GM21786 (cell line): Measurements from ENCODE around the gene CCDC61.

Experiments
- ATAC-seq: cut with Tn5 transposase; IDR thresholded peaks from one replicate; pipeline ENCODE4 v1.9.1; 2021; ENCODE audit not compliant: unreplicated experiment

CCDC61 gene, protein sequence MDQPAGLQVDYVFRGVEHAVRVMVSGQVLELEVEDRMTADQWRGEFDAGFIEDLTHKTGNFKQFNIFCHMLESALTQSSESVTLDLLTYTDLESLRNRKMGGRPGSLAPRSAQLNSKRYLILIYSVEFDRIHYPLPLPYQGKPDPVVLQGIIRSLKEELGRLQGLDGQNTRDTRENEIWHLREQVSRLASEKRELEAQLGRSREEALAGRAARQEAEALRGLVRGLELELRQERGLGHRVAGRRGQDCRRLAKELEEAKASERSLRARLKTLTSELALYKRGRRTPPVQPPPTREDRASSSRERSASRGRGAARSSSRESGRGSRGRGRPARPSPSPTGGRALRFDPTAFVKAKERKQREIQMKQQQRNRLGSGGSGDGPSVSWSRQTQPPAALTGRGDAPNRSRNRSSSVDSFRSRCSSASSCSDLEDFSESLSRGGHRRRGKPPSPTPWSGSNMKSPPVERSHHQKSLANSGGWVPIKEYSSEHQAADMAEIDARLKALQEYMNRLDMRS

DNA sequence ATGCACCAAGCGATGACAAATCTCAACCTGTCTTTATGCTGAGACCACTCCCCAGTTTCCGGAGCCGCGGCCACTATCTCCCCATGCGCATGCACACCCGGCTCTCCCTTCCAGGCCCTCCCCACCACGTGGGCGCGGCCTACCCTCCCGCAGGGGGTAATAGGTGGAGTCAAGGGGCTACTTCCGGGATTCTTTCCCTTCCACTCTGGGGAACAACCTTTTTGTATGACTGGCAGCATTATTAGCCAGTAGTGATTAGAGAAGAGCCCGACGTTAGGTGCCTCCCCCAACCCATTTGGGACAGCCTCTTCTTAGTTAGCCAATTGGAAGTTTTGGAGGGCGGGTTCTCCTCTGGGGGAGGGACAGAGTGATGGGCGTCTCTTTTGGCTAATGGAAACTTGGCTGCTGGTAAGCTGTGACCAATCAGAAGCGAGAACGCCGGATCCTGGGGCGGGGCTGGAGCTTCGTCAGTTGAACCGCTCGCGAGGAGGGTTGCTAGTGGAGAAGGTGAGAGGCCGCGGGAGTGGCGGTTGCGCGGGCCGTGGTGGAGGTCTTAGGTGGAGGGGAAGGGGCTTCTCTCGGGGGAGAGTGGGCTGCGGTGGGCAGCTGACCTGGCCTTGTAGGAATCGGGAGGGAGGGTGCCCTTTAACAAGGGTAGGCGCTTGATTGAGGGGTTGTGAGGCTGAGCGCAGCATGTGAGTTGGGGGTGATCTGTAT lies at the start of gene CCDC61:
CCDC61 (plus strand) TSS at position 470 of the 717 bp plus-strand sequence. CDS start 7,552 bp downstream, outside the sequence.
- ATAC-seq: peak; percentile 96

DNA sequence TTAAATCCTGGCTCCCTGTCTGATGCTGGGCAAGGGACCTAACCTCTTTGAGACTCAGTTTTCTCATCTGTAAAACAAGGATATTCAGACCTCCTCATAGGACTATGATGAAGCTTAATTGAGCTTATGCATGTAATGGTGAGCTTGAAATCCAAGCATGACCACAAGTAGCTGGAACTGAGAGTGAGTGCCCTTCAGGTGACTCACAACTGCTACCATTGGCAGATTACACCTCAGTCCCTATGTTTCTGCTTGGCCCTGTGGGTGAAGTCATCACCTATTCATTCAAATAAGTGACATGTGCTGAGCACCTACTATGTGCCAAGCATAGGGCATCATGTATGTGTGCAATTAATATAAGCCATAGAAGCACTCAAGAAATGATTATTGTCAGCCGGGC lies 47.3 kb upstream of the CCDC61 start:
- ATAC-seq: no peak

DNA sequence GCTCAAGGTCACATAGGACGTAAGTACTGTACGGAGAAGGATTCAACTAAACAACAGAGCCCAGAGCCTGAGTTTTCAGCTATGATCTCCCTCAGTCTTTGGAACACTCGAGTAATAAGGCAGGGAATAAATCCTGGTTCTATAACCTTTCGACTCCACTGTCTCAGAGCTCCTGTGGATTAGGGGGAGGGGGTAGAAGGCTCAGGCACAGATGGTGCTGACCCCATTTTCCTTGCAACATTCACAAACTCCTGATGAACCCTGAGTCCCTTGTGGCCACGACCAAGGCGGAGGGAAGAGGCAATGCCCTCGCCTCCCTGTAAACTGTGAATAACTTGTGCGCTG lies 43.0 kb upstream of the CCDC61 start:
- no peak for ATAC-seq

DNA sequence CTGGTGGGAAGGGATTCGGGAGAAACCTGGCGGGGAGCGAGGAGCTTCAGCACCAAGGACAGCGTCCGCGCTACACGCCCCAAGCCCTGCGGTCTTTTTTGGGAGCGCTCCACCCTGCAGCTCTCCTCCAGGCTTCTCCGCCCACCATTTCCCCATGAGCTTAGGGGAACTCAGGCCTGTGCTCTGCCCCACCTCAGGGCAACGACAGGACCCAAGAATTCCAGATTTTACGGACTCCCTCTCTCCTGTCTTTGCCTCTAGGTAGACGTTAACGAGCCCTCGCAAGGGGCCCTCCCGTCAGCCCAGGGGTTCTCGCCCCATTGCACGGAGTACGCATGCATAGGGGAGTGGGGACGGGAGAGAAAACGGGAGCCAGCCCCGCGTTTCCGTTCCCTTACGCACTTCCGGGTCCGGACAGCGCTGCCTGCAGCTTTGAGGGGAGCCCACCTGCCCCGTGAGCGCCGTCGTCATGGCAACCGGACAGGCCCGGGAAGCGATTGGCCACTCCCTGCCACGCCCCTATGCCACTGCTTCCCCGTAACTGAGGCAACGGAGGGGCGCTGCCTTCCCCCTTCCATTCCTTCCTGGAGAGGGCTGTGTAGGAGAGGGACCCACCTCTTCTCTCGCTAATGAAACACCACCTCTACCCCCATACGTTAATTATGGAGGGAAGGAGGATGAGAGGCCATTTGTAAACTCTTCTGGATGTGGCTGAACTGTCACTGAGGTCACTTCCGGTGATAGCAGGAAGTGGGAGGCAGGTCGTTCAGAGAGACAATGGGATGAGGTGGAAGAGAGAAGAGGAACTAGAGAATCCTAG lies 42.4 kb upstream of the CCDC61 start:
- ATAC-seq: no peak

DNA sequence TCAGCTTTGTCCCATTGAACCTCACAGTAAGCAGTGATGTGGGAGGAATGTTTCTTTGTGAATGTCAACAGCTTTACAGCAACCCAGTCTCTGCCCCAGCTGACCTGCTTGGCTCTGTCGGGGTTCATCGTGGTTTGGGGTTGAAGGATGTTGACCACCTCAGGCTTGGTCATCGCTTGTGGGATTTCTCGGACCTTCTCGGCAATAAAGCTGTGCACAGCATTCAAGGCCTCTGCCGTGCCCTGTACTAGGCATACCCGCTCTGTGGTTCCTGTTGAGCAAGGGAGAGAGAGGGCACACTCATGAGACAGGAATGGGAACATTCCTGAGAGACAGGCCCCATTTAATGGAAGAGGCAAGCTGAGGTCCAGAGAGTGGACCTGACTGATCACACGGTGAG lies 41.6 kb upstream of the CCDC61 start:
- ATAC-seq: no peak

DNA sequence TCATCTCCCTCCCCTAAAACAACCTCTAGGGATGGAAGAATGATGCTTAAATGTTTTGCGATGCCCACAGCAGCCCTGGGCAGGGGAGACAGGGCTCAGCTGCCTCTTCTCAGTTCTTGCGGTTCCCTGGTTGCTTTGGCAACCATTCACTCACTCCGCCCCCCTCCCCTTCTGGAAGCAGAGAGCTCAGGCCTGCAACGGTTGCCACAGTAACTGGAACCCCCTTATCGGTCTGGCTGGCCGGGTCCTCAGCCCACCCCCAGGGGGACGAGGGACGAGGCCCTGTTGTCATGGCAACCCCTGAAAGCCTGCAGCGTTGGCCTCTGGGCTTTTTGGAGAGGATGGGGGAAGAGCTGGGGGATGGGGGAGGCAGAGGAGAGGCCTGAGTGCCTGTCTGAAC lies 41.1 kb upstream of the CCDC61 start:
- ATAC-seq: no peak

DNA sequence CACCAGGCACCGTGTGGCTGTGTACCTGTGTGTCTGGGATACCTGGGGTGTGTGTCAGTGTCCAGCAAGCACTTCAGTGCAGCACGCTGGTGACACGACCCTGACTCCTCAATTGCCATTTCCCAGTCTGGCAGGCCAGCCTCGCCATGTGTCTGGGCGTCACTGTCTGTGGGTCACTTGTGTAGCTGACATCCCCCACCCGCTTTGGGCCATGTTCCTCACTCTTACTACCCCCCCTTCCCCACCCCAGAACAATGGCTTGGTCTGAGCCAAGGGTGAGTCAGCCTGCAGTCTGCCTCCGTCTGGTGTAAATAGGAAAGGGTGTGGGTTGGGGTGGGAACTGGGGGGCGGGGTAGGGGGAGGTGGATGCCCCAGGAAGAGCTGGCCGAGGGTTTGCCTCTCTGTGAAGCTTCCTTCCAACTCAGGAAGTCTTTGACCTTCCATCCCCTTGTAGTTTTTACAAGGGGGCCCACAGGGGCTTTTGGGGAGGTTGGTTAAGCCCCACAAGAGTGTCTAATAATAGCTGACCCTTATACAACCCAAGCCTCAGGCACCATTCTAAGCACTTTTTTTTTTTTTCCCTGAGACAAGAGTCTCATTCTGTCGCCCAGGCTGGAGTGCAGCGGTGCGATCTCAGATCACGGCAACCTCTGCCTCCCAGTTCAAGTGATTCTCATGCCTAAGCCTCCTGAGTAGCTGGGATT lies 39.2 kb upstream of the CCDC61 start:
- no peak for ATAC-seq

DNA sequence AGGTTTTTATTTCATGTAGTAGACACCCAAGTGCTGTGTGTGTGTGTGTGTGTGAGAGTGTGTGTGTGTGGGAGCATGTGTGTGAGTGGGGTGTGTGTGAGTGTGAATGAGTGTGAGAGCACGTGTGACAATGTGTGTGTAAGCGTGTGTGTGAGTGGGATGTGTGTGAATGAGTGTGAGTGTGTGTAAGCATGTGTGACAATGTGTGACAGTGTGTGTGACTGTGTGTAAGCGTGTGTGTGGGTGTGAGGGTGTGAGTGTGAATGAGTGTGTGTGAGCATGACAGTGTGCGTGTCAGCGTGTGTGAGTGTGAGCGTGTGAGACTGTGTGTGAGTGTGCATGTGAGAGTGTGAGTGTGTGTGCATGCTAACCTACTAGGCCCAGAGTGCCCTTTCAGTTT lies 36.9 kb upstream of the CCDC61 start:
- no peak for ATAC-seq

DNA sequence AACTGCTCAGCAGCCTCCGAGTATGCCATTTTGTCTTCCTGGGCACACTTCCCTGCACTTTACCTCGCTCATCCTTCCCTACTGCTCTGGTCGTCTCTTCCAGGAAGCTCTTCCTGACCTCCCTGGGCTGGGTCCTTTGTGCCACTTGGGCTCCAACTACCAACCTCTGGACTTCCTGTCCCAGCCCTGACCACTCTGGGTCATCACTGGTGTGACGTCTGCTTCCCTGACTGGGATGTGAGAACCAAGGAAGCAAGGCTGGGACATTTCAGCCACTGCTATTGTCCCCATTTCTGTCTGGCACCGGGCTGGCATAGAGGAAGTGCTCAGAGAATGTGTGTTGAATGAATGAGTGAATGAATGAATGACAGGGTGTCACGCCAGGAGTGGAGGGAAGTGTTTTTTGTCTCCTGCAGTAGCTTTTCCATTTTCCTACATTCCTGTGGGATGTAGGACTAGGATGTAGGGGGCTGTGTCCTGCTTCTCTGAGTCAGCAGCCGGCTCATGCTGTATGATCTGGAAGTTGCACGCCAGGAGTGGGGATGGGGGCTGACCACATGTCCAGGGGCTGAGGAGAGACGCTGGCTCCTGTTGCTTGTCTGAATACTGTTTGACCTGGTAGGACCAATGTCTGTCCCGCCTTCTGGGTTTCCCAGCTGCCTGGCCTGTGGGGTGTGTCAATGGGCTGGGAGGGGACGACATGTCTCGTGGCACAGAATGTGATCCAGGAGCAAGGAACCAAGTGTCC lies 36.3 kb upstream of the CCDC61 start:
- ATAC-seq: no peak

DNA sequence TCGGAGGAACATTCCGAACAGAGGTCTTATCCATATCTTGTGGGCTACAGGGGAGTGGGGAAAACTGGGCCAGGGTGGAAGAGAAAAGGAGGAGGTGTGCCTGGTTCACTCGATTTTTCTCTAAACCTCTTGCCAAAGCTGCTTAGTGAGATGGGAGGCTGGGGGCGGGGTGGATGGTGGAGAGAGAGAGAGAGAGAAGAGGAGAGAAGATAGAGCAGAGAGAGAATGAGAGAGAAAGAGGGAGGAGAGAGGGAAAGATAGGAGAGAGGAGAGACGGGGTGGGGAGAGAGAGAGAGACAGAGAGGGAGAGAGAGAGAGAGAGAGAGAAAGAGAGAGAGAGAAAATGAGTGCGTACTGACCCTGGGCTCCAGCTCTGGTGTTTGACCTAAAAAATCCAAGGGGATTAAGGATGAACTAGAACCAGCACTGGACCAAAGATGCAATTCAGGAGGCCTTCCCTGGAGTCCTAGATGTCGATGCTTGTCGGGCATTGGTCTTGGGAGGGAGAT lies 35.7 kb upstream of the CCDC61 start:
- ATAC-seq: no peak

DNA sequence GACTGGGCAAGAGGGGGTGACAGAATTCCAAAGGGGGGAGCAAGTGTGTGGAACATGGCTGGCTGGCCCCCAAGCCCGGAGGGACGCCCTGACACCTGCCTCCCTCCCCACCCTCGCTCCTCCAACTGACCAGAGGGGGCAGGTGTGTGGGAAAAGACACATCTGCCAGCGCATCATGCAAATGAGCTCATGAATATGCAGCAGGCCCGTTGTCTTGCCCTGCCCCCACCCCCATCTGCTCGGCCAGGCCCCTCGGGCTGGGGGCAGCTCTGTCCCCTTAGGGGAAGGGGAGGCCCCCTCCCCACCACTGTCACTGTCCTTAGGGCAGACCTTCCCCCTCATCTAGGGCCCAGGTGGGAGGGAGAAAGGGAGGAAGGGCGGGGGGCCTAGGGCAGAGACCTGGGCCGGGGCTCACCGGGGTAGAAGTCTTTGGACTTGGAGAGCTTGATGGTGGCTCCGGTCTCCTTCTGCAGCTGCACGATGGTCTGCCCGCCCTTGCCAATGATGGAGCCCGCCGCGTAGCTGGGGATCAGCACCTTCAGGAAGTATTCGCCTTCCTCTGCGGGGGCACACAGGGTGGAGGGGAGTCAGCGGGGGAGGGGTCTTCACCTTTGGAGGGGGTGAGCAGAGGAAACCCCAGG lies 34.6 kb upstream of the CCDC61 start:
- ATAC-seq: no peak

DNA sequence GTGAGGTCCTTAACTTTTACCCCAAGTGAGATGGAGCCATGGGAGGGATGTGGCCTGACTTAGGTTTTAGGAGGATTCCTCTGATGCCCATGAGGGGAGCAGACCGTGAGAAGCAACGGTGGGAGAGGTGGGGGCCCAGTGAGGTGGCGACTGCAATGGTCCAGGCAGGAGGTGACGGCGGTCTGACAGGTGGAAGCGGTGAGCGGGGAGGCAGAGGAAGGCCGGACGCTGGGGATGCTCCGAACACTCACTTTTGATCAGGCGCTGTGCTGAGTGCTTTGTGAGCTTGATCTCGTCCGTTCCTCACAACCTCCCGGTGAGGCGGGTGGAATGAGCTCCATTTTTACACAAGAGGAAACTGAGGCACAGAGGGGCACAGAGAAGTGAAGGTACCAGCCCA lies 33.2 kb upstream of the CCDC61 start:
- no peak for ATAC-seq

DNA sequence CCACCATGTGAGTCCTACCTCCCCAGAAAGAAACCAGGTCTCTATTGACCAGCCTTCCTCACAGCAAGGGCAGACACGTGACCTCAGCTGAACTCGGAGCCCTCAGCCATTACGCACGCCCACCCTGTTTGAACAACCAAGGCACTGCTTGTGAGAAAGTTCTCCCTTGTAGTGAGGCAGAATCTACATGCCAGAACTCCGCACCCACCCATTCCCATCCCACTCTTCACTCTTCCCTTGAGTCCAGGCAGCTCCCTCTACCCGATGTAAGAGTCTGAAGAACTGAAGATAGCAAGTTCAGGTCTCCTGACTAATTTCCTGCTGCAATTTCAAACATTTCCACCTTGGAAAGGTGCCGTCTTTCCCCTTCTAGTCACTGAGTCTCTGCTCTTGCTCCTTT lies 28.0 kb upstream of the CCDC61 start:
- ATAC-seq: no peak

DNA sequence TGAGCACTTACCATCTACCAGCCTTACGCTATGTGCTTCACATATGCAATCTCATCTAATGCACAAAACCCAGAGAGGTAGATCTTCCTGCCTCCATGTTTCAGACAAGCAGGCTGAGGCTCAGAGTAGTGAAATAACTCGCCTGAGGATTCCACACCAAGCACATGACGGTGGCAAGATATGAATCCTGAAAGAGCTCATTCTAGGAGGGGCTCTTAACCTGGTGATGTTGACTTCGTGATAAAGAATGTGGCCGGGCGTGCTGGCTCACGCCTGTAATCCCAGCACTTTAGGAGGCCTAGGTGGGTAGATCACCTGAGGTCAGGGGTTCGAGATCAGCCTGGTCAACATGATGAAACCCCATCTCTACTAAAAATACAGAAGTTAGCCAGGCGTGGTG lies 26.6 kb upstream of the CCDC61 start:
- ATAC-seq: no peak

DNA sequence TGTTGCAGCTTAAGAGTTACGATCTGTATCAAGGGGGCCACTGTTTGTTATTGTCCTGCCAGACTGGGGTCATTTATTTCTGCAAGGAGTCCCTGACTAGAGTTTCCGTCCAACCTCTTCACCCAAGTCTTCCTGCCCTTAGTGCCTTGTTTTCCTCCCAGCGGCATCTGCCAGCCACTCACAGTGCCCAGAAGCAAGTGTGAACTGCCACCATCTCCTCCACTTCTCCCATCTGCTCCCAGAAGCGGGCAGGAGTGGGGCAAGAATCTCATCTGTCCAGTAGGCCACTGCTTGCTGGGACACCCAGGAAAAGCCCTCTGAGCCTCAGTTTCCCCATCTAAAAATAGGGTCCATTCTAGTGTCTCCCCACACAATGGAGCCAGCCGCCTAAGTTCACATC lies 25.6 kb upstream of the CCDC61 start:
- no peak for ATAC-seq

DNA sequence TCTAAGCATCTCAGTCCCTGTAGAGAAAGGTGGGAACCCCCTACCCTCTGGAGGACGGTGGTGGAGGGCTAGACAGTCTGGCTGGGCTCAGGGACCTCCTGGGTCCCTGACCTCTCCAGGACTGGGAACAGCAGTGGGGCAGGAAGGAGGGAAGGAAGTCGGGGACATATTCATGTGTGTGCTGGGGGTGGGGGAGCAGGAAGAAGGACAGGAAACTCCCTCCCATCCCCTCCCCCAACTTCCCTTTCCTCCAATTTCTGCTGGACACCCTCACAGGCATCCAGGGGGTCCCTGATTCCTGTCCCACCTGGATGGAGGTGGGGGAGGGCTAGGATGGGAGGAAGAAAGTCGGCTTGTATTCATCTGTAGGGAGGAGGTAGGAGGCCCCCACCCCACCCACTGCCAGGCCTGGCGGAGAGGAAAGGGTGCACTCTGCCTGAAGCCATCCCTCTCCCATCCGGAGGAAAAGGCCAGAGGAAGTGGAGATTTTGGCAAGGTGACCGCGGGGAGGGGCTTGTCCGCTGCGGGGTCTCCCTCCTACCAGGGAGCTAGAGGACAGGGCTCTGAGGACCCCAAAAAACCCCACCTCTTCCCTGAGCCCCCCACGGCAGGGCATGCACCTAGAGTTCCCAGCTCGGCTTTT lies 23.9 kb upstream of the CCDC61 start:
- no peak for ATAC-seq

DNA sequence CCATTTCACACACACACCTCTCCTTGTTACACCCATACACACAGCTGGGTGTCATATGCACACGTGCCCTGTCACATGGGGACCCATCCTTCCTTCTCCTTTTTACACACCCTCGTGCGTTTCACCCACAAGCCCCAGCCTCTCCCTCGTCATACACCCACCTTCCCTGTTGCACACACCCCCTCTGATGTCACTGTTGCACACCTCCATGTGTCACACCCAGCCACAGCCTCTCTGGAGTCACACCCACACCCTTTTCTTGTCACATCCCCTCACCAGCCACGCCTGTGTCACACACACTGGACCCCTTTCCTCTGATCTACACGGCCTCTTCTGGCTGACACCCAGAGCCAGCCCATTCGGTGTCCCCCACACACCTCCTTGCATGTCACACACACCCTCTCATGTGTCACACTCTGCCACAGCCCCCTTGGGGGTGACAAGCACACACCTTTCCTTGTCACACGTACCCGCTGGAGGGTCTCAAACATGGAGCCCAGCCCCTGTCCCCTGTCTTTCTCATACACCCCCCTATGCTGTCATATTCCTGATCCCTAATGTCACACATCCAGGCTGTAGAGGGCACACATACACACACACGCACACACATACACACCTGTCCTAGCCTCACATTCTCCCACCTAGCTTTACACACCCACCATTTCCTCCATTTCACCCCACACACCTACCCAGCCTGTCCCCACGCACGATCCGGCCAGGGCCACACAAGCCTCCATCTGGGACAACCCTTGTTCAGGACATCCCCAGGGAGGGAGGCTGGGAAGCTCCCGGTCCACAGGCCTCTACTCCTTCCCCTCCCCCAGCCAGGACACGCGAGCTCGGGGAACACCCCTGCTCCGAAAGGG lies 23.0 kb upstream of the CCDC61 start:
- ATAC-seq: no peak

DNA sequence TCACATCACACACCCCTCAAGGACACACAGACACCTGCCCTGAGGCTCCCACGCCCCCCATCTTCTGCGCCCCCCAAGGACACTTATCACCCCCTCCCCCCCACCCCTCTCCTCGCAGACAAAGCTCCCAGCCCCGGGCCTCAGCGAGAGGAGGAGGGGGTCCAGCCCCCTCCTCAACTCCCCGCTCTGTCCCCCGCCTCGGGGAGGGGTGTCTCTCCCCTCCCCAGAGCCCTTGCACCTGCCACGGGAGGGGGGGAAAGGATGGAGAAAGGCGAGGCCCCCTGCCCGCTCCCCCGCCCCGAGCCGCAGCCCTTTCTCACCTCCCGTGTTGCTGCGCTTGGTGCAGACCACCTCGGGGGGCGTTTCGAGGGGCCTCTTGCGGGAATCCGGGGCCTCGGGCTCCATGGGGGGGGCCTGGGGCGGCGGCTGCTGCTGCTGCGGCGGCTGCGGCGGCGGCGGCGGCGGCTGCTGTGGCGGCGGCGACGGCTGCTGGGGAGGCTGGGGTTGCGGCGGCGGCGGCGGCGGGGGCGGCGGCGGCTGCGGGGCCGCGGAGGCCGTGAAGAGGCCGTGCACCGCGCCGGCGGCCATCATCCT lies 22.2 kb upstream of the CCDC61 start:
- ATAC-seq: no peak
